ENCODE results near the gene VDR.

GRCh38 chr12:47803191-47803875 is 101.5 kb downstream of the VDR start:
- TF ChIP-seq, protein P1, sequence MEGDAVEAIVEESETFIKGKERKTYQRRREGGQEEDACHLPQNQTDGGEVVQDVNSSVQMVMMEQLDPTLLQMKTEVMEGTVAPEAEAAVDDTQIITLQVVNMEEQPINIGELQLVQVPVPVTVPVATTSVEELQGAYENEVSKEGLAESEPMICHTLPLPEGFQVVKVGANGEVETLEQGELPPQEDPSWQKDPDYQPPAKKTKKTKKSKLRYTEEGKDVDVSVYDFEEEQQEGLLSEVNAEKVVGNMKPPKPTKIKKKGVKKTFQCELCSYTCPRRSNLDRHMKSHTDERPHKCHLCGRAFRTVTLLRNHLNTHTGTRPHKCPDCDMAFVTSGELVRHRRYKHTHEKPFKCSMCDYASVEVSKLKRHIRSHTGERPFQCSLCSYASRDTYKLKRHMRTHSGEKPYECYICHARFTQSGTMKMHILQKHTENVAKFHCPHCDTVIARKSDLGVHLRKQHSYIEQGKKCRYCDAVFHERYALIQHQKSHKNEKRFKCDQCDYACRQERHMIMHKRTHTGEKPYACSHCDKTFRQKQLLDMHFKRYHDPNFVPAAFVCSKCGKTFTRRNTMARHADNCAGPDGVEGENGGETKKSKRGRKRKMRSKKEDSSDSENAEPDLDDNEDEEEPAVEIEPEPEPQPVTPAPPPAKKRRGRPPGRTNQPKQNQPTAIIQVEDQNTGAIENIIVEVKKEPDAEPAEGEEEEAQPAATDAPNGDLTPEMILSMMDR (IDR thresholded peaks at IDR 0.05) = no peak
- TF ChIP-seq POLR2A (IDR thresholded peaks at IDR 0.05) = no peak
